CD4-positive, alpha-beta T cell (primary cell): ENCODE measurements around the gene SSTR5. TPM values are rescaled to one million over a fixed set of nuclear protein-coding genes. Genes with fewer than 3 reads are reported as not detected.

Experiments
- ATAC-seq: fragments of 200-7000 bp; cut with Tn5 transposase; one replicate; pipeline ENCODE4 v1.10.0; 2022; ENCODE audit warnings: mild to moderate bottlenecking; ENCODE audit not compliant: poor library complexity
- CTCF ChIA-PET: fragments of 350-600 bp; sonication (Branson Sonifier 250); formaldehyde crosslinking; loops from one replicate; lab custom pipeline; 2021; ENCODE audit warnings: antibody characterized with exemption, inconsistent platforms; lab: Charles Lee
- POLR2A ChIA-PET: fragments of 350-600 bp; sonication (Branson Sonifier 250); formaldehyde crosslinking; loops from one replicate; lab custom pipeline; 2021; ENCODE audit warnings: antibody characterized with exemption, inconsistent platforms; lab: Charles Lee
- DNase-seq, 14 experiments: peaks; one replicate each; pipeline ENCODE4 v3.0.0-alpha.2; 2013 to 2020; ENCODE audit warnings: mixed read lengths in 2 of 14
- H3K27ac ChIP-seq, 2 donors: one replicate each; pipeline versions ENCODE4 v1.5.1 to v1.7.0; 2013; ENCODE audit warnings: low read length in 2 of 2, low read depth in 1 of 2, mild to moderate bottlenecking in 1 of 2
- H3K27me3 ChIP-seq, 2 experiments: 1 replicate in 1 of 2; 2 replicates in 1 of 2; pipeline versions ENCODE4 v1.6.1 to v1.7.0; 2013; ENCODE audit warnings: low read length in 2 of 2, control low read depth in 1 of 2, mild to moderate bottlenecking in 1 of 2, moderate library complexity in 1 of 2; ENCODE audit not compliant: insufficient read depth in 2 of 2, control insufficient read depth in 1 of 2
- H3K36me3 ChIP-seq: one replicate; pipeline ENCODE4 v1.6.1; 2013; ENCODE audit warnings: low read length, control low read depth; ENCODE audit not compliant: insufficient read depth
- H3K4me1 ChIP-seq: one replicate; pipeline ENCODE4 v1.6.1; 2013; ENCODE audit warnings: low read length, control low read depth; ENCODE audit not compliant: insufficient read depth
- H3K4me3 ChIP-seq: one replicate; pipeline ENCODE4 v1.5.1; 2013; ENCODE audit warnings: mild to moderate bottlenecking, low read length, moderate library complexity
- H3K9me3 ChIP-seq, 2 experiments: 1 replicate in 1 of 2; 2 replicates in 1 of 2; pipeline versions ENCODE4 v1.6.1 to v1.7.0; 2013; ENCODE audit warnings: low read length in 2 of 2, mild to moderate bottlenecking in 2 of 2, control low read depth in 1 of 2, moderate library complexity in 1 of 2; ENCODE audit not compliant: control insufficient read depth in 1 of 2, insufficient read depth in 1 of 2
- H3K27ac Mint-ChIP-seq: one replicate; pipeline ENCODE4 v1.8.0; 2020; ENCODE audit warnings: mixed read lengths
- H3K27me3 Mint-ChIP-seq: one replicate; pipeline ENCODE4 v1.8.0; 2021; ENCODE audit warnings: mixed read lengths
- H3K36me3 Mint-ChIP-seq: one replicate; pipeline ENCODE4 v1.8.0; 2021; ENCODE audit warnings: low read depth, mixed read lengths
- H3K4me1 Mint-ChIP-seq: one replicate; pipeline ENCODE4 v1.8.0; 2021; ENCODE audit warnings: low read depth, mixed read lengths
- H3K4me3 Mint-ChIP-seq: one replicate; pipeline ENCODE4 v1.8.0; 2020; ENCODE audit warnings: mild to moderate bottlenecking, mixed read lengths
- H3K9me3 Mint-ChIP-seq: one replicate; pipeline ENCODE4 v1.8.0; 2020; ENCODE audit warnings: mixed read lengths
- intact Hi-C, 2 experiments: fragments of 100-400 bp; cut with DNase I in 1 of 2; cut with micrococcal nuclease in 1 of 2; formaldehyde crosslinking; loops; one replicate each; pipeline versions ENCODE4 v1.15.1 to v1.9.0; 2023 to 2025; cut with DNase I, micrococcal nuclease
- total RNA-seq, 174 experiments: library from RNA in 2 of 174; stranded (reverse) in 2 of 174; gene quantifications; one replicate each; pipeline ENCODE4 v1.2.3 and lab custom pipeline; 2021 to 2026
- TF ChIP-seq, protein P1 (sequence below): fragments of 200-600 bp; IDR thresholded peaks from one replicate; pipeline ENCODE4 v1.8.0; 2022; ENCODE audit warnings: antibody characterized with exemption, mild to moderate bottlenecking

Gene SSTR5
- total RNA-seq, 2 experiments from 2014 or later: not detected

- Histone ChIP-seq H3K27me3 (no peaks in the 10 kb centered on the region), H3K27ac (no peak overlapping the region), H3K36me3 (no peaks in the 10 kb centered on the region), H3K4me1 (no peaks in the 10 kb centered on the region), H3K4me3 (no peak overlapping the region), H3K9me3 (no peaks in the 10 kb centered on the region)
- ATAC-seq: no peak
- no peak for DNase-seq
- H3K4me1 Mint-ChIP-seq: no peaks in the 10 kb centered on the region
- CTCF ChIA-PET: no interaction called here
- no peaks in the 10 kb centered on the region for H3K36me3 Mint-ChIP-seq
- H3K9me3 Mint-ChIP-seq: no peaks in the 10 kb centered on the region
- intact Hi-C loops: no loop called here
- H3K27me3 Mint-ChIP-seq: no peaks in the 10 kb centered on the region
- H3K4me3 Mint-ChIP-seq: no peak overlapping the region
- no peak overlapping the region for H3K27ac Mint-ChIP-seq
- TF ChIP-seq, protein P1, sequence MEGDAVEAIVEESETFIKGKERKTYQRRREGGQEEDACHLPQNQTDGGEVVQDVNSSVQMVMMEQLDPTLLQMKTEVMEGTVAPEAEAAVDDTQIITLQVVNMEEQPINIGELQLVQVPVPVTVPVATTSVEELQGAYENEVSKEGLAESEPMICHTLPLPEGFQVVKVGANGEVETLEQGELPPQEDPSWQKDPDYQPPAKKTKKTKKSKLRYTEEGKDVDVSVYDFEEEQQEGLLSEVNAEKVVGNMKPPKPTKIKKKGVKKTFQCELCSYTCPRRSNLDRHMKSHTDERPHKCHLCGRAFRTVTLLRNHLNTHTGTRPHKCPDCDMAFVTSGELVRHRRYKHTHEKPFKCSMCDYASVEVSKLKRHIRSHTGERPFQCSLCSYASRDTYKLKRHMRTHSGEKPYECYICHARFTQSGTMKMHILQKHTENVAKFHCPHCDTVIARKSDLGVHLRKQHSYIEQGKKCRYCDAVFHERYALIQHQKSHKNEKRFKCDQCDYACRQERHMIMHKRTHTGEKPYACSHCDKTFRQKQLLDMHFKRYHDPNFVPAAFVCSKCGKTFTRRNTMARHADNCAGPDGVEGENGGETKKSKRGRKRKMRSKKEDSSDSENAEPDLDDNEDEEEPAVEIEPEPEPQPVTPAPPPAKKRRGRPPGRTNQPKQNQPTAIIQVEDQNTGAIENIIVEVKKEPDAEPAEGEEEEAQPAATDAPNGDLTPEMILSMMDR: no peak
- POLR2A ChIA-PET: no interaction called here
Measured at GRCh38 chr16:1117176-1117900, 44.8 kb downstream of the SSTR5 start.

DNA sequence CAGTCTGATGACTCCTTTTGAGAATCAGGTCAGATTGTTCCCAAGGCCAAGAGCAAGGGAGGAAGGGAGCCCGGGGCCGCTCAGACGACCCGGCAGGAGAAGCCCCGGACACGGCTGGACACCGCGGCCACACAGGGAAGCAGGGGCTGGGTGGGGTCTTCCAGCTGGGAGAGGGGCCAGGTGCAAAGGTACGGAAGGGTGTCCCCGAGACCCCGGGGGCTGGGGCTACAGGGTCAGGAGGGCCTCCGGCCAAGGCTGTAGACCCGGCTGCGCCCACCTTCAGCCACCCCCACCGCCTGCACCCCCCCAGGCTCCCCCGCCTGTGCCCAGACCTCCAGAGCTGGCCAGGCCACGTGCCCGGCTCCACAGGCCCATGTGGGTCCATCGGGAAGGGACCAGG lies 45.4 kb downstream of the SSTR5 start:
- no peak overlapping the region for H3K27ac ChIP-seq
- DNase-seq (no peak), ATAC-seq (no peak)
- POLR2A ChIA-PET: no interaction called here
- Mint-ChIP-seq H3K27me3 (no peaks in the 10 kb centered on the region), H3K9me3 (no peaks in the 10 kb centered on the region), H3K4me1 (no peaks in the 10 kb centered on the region), H3K4me3 (no peak overlapping the region), H3K27ac (no peak overlapping the region), H3K36me3 (no peaks in the 10 kb centered on the region)
- no peaks in the 10 kb centered on the region for H3K36me3 ChIP-seq
- peaks cover 0 to 3% of the 10 kb centered on the region in 2 experiments for H3K9me3 ChIP-seq
- intact Hi-C loops: no loop called here
- no peaks in the 10 kb centered on the region for H3K4me1 ChIP-seq
- no peaks in the 10 kb centered on the region for H3K27me3 ChIP-seq
- CTCF ChIA-PET: no interaction called here
- TF ChIP-seq, protein P1: no peak
- H3K4me3 ChIP-seq: no peak overlapping the region

DNA sequence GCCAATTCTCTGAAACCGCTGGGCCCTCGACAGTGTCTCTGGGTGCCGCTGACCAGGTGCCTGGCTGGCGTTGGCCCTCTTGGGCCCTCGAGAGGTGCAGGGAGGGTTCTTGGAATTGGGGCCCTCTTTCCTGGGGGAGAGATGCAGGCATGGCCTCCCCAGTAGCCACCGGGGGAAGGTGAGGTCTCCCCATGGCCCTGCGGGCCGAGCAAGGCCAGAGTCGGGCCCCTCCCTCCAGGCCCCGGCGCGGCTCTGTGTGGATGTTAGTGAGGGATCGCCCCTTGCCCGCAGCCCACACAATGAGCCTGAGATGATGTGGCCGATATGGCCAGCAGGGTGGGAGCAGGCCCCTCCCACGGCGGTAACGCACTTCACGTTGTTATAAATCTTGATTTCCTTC lies 46.6 kb downstream of the SSTR5 start:
- no peaks in the 10 kb centered on the region for H3K36me3 ChIP-seq
- POLR2A ChIA-PET: no interaction called here
- intact Hi-C loops: no loop called here
- H3K9me3 Mint-ChIP-seq: no peaks in the 10 kb centered on the region
- H3K27me3 ChIP-seq: no peaks in the 10 kb centered on the region
- DNase-seq: no peak
- no peaks in the 10 kb centered on the region for H3K36me3 Mint-ChIP-seq
- TF ChIP-seq, protein P1: no peak
- H3K4me3 ChIP-seq: no peak overlapping the region
- CTCF ChIA-PET: no interaction called here
- no peak for ATAC-seq
- H3K27me3 Mint-ChIP-seq: no peaks in the 10 kb centered on the region
- H3K4me3 Mint-ChIP-seq: no peak overlapping the region
- no peaks in the 10 kb centered on the region for H3K4me1 ChIP-seq
- peaks cover 0 to 7% of the 10 kb centered on the region in 2 experiments for H3K9me3 ChIP-seq
- H3K4me1 Mint-ChIP-seq: no peaks in the 10 kb centered on the region
- H3K27ac ChIP-seq: no peak overlapping the region
- H3K27ac Mint-ChIP-seq: no peak overlapping the region
